ENCODE results near the gene SEC31A.

DNA sequence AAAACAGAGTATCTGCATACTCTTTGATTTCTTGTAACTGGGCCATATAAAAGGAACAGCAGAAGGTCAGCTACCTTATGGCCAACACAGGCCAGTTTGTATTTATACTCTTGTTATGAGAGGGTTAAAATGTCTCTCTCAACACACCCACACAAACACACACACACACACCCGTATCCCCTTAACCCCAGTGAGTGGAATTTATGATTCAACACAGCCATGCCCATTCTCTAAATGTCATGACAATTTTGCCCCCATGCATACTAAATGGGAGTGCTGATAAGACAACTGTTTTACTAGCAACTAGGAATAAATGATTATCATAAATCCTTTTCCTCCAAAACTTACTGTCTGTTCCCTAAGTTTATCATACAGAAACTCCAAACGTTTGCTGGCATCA is 70.3 kb downstream of the SEC31A start:
- TF ChIP-seq, protein P1, sequence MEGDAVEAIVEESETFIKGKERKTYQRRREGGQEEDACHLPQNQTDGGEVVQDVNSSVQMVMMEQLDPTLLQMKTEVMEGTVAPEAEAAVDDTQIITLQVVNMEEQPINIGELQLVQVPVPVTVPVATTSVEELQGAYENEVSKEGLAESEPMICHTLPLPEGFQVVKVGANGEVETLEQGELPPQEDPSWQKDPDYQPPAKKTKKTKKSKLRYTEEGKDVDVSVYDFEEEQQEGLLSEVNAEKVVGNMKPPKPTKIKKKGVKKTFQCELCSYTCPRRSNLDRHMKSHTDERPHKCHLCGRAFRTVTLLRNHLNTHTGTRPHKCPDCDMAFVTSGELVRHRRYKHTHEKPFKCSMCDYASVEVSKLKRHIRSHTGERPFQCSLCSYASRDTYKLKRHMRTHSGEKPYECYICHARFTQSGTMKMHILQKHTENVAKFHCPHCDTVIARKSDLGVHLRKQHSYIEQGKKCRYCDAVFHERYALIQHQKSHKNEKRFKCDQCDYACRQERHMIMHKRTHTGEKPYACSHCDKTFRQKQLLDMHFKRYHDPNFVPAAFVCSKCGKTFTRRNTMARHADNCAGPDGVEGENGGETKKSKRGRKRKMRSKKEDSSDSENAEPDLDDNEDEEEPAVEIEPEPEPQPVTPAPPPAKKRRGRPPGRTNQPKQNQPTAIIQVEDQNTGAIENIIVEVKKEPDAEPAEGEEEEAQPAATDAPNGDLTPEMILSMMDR (IDR thresholded peaks at IDR 0.05): no peak
- TF ChIP-seq TCF12 (IDR thresholded peaks at IDR 0.05) (no peak), ELF1 (IDR thresholded peaks at IDR 0.05) (no peak), RXRA (IDR thresholded peaks at IDR 0.05; ENCODE audit: borderline replicate concordance, low read depth) (no peak), RCOR1 (IDR thresholded peaks at IDR 0.05; ENCODE audit: low read length) (no peak), MXI1 (IDR thresholded peaks at IDR 0.05; ENCODE audit: low read depth, low read length) (no peak), JUND (IDR thresholded peaks at IDR 0.05) (no peak)
- TF ChIP-seq, protein P2, sequence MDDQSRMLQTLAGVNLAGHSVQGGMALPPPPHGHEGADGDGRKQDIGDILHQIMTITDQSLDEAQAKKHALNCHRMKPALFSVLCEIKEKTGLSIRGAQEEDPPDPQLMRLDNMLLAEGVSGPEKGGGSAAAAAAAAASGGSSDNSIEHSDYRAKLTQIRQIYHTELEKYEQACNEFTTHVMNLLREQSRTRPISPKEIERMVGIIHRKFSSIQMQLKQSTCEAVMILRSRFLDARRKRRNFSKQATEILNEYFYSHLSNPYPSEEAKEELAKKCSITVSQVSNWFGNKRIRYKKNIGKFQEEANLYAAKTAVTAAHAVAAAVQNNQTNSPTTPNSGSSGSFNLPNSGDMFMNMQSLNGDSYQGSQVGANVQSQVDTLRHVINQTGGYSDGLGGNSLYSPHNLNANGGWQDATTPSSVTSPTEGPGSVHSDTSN (IDR thresholded peaks at IDR 0.05): no peak
- TF ChIP-seq, protein P3, sequence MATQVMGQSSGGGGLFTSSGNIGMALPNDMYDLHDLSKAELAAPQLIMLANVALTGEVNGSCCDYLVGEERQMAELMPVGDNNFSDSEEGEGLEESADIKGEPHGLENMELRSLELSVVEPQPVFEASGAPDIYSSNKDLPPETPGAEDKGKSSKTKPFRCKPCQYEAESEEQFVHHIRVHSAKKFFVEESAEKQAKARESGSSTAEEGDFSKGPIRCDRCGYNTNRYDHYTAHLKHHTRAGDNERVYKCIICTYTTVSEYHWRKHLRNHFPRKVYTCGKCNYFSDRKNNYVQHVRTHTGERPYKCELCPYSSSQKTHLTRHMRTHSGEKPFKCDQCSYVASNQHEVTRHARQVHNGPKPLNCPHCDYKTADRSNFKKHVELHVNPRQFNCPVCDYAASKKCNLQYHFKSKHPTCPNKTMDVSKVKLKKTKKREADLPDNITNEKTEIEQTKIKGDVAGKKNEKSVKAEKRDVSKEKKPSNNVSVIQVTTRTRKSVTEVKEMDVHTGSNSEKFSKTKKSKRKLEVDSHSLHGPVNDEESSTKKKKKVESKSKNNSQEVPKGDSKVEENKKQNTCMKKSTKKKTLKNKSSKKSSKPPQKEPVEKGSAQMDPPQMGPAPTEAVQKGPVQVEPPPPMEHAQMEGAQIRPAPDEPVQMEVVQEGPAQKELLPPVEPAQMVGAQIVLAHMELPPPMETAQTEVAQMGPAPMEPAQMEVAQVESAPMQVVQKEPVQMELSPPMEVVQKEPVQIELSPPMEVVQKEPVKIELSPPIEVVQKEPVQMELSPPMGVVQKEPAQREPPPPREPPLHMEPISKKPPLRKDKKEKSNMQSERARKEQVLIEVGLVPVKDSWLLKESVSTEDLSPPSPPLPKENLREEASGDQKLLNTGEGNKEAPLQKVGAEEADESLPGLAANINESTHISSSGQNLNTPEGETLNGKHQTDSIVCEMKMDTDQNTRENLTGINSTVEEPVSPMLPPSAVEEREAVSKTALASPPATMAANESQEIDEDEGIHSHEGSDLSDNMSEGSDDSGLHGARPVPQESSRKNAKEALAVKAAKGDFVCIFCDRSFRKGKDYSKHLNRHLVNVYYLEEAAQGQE (IDR thresholded peaks at IDR 0.05; ENCODE audit: low read depth, low read length): no peak

Data from SK-N-SH (cell line).